HG02623 (cell line): ENCODE data around the gene PNMA6E.
"Not testable (repeated sequence)": the region's sequence is repeated elsewhere in the genome, so short reads cannot be mapped to it uniquely, and the experiment has no call there.

ENCODE experiments used
- ATAC-seq: cut with Tn5 transposase; IDR thresholded peaks from one replicate; pipeline ENCODE4 v1.9.1; 2021; ENCODE audit warnings: moderate library complexity; ENCODE audit not compliant: unreplicated experiment

Gene PNMA6E

DNA sequence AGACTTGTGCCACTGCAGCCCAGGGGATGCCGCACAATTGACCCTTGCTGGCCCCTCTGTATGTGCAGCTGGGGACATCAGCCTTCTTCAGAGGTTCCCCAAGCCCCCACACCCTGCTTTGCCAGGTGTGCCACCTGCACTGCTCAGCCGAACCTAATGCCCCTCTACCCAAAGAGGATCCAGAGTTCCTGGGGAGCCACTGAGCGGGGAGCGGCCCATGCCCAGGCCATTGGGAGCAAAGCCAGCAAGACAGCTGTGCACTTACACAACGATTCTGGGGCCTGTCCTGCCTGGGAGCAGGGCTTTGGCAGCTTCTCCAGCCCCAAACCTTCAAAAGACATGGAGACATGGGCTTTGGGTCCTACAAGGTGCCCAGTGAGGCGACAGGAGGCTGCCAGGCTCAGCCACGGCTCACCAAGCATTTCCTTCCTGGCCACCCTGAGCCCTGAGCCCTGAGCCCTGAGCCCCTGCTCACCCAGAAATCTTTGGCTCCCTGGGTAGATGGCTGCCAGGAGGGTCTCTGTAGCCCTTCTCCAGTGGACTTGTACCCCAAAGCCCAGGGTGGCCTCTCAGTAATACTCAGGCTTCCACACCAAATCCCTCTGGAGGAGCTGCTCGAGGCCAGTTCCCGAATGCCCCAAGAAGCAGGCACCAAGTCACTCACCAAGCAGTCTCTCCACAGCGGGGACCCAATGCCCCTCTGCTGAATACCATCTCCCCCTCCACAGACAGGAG, 13.0 kb downstream of the PNMA6E start:
- ATAC-seq, result no peak

DNA sequence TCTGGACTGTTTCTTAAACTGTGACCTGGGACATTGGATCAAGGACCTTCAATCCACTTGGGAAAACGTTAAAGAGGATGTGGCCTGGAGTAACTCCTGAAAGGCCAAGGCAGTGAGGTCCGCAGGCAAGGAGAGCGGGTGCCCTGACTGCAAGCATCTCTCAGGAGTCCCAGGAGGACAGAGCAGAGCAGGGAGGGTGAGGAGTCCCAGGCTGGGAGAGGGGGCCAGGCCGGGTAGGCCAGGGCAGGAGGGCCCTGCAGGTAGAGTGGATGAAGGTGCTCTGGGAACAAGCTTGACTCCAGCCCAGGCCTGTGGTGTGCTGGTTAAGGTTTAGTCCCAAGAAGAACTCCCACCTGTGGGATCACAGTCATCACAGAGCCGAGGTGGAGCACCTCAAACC, 13.8 kb downstream of the PNMA6E start:
- ATAC-seq, result no peak

DNA sequence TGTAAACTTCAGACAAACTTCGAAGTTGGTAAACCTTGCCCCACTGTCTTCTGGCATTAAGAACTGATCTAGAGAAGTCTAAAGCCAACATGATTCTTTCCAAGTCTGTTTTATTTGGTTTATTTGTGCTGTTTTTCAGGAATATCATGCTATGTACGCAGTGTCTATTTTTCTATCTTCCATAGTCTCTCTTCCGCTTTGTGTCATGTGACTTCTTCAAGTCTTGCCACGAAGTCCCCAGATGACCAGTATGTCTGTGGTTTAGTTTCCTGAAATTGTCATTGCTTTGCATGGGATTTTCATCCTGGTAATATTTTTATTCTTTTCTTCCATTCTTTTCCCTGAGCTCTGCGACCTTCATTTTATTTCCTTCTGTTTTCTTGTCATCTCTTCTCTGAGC, 15.1 kb downstream of the PNMA6E start:
- no peak for ATAC-seq

DNA sequence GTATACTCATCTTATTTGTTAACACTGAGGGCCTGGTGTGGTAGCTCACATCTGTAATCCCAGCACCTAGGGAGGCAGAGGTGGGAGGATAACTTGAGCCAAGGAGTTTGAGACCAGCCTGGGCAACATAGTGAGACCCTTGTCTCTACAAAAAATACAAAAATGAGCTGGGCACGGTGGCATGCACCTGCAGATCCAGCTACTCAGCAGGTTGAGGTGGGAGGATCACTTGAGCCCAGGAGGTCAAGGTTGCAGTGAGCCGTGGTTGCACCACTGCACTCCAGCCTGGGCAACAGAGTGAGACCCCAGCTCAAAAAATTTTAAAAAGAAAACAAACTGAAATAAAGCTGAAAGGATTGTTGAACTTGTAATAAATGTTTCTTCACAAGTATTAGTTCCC, 16.2 kb downstream of the PNMA6E start:
- ATAC-seq, result not testable (repeated sequence)

DNA sequence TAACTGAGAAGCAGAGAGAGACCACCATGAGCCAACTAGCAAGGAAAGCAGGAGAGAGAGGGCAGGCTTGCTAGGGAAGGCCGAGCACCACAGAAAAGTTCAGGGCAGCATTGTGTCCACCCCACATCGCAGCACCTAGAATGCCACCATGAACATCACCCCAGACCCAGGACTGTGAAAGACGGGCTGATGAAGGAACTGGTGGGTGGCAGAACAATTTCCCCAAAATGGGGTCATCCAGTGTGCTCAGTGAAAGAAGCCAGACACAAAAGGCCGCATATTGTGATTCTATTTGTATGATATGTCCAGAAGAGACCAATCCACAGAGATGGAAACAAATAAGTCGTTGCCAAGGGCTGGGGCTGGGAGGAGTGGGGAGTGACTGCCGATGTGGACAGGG, 16.8 kb downstream of the PNMA6E start:
- no peak for ATAC-seq

DNA sequence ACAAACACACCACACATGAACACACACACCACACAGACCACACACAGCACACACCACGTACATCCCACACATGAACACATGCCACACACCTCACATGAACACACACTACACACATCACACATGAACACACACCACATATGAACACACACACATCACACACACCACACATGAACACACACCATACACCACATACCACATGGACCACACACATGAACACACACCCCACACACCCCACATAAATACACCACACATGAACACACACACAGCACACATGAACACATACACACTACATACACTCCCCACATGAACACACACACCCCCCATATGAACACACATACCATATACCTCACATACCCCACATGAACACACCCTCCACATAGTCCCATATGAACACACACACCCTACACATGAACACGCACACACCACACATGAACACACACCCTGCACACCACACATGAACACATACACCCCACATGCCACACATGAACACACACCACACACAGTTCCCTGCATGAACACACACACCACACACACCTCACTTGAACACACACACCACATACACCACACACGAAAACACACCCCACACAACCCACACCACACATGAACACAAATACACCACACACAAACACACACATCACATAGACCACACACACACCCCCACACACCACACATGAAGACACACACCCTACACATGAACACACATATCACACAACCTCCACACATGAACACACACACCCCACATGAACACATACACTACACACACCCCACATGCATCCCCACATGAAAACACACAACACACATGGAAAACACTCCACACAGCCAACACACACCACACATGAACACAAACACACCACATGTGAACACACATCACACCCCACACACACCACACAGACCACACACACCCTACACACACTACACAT, 18.3 kb downstream of the PNMA6E start:
- ATAC-seq, result no peak

DNA sequence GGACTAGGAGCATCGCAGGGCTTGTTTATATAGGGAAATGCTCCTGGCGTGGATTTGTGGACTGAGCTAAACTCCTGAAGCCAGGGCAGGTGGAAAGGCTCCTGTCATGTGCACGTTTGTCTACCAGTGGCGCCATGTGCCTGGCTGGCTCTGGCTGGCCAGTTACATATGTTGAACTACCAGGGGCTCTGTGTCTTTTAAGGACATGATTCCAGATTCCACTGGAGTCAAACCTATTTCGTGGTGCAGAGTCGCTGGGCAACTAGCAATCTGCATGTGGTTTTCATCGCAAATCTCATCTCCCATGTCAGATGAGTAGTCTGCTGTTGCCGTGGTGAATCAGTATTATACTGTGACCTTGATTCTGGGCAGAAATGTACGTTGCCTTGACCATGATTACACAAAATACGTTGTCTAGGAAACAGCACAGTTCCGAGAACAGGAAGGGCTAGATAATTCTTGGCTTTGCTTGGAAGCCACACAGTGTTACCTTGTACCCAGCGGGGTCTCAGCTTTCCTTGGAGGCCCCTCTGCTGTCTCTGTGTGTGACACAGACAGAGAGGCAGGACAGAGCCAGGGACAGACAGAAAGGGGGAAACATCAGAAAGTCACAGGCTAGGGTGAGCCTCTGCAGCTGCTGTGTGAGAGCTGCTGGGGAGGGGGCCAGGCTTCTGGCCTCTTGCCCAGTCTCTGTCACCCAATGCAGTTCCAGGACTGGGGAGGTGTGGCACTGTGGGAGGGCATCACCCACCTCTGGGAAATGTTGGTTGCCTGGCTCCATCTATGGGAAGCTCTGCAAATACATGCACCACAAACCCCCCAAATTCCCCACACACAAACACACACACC, 19.2 kb downstream of the PNMA6E start:
- ATAC-seq, result no peak

DNA sequence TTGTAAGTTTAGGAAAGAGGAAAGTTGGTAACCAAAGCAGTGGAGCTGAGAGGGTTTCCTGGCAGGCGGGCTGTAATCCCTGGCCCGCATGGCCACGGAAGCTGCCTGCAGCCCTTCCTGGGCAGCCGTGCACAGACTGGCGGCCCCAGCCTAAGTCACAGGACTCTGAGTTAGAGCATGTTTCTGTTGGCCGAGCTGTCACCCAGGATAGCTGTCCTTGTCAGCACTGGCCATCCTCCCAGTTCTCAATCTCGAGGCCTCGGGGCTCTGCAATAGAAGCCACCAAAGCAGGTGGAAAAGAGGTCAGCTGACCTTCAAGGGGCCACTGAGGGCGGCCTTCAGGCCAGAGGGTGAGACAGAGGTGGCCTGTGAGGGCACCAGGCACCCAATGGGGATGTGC, 20.5 kb downstream of the PNMA6E start:
- ATAC-seq, result no peak

DNA sequence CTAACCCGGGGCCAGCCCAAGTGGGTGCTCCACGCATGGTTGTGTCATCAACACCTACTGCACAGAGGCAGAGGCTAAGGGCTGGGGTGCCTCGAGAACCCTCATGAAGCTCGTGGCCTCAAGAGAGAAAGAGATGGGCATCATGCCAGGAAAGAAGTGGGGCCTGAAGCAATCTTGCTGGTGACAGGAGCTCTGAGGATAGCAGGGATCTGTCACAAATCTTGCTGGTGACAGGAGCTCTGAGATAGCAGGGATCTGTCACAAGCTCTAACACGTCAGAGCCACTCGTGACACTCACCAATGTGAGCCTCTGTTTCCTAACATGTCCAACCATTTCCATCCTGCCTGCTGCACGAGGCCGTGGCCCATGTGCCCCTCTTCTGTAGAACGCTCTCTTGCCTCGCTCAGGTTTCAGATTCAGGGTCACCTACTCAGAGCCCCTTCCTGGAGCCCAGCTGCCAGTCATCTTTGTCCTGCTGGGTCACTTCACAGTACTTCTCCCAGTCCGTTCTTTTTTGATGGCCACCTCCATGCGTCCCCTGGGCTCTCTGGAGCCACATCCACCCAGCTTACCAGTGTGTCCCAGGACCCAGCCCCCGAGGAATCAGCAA, 21.1 kb downstream of the PNMA6E start:
- ATAC-seq, result no peak

DNA sequence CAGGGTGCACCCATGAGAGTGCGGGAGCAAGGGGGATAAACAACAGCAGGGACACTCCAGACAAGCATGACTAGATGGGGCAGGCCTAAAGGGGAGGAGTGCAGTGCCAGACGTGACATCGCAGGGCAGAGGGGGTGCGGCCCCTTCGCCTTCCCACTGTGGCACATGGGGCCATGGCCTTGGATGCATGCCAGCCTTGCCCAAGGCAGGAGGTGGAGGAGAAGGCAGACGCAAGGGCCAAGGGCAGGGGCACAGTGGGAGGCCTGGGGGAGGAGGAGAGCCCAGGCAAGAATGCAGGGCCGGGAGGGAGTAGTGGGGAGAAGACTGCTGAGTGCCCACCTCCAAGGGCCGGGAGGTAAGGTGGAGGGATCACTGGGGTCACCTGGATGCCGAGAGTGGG, 21.6 kb downstream of the PNMA6E start:
- no peak for ATAC-seq

DNA sequence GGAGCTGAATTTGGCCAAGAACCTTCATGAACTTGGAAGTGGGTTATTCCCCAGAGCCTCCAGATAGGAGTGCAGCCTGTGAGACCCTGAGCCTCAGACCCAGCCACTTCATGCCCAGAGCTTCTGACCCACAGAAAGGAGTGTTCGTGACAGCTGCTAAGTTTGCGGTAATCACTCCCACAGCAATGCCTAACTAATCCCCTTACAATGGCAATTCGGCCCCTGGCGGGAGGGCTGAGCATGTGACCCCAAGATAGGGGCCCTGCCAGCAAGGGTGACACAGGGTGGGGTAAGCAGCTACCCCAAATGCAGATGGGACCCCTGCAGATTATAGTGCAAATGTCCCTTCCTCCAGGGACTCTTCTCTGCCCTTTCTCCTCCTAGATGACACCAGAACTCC, 22.5 kb downstream of the PNMA6E start:
- no peak for ATAC-seq

DNA sequence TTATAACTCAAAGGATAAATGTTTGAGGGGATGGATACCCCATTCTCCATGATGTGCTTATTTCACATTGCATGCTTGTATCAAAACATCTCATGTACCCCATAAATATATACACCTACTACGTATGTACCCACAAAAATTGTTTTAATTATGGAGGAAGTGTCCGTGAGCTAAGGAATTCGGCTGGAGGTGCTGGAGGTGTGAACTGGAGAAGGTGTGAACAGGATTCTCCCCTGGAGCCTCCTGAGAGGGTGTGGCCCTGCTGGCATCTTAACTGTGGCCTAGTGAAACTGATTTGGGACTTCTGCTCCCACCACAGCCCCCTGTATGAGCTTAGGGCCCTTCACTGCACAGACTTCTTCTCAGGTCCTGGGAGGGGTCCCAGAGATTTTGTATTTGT, 23.4 kb downstream of the PNMA6E start:
- ATAC-seq, result no peak

DNA sequence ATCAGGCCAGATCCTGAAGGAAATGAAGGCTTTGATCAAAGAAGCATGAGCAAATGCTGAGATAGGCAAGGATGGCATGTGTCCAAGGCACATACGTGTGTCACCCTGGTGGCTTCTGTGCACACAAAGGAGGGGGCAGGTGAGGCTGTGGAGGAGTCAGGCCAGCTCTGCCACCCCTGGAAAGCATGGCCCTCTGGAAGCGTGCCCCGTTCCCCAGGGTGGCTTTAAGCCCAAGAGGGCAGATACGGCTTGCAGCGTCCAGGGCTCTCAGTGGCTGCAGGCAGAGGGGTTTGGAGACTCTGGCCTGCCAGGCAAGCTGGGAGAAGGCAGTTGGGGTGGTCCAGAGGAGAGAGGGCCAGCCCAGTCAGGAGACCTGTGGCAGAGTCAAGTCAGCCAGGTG, 25.6 kb downstream of the PNMA6E start:
- no peak for ATAC-seq

DNA sequence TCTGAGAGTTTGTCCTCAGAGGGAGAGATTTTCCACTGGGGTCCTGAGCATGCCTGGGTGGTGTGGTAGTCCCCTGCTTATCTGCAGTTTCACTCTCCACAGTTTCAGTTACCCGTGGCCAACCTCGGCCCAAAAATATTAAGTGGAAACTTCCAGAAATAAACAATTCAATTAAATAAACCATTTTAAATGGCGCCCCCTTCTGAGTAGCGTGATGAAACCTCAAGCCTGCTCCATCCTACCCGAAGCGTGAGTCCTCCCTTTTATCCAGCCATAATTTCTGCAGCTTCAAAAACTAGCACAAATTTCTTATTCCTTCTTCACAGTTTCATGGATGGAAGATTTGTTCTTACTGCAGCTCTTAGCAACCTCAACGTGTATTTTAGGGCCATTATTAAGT, 26.7 kb downstream of the PNMA6E start:
- no peak for ATAC-seq

DNA sequence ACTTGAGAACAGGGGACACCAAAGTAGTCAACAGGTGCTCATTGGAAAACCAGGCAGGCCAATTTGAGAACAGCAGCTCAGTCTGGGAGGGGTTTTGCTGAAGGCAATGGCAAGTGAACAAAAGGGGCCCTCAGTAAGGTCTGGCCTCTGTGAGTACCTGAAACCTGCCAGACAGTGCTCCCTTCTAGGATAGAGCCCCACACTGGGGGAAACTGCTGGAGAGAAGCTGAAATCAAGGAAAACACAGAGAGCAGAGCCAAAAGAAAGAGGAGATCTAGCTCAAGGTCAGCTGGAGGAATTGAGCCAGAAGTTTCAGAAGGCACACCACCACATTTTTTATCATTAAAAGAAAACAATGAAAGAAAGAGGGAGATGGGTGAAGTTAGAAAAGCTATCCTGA, 28.2 kb downstream of the PNMA6E start:
- no peak for ATAC-seq

DNA sequence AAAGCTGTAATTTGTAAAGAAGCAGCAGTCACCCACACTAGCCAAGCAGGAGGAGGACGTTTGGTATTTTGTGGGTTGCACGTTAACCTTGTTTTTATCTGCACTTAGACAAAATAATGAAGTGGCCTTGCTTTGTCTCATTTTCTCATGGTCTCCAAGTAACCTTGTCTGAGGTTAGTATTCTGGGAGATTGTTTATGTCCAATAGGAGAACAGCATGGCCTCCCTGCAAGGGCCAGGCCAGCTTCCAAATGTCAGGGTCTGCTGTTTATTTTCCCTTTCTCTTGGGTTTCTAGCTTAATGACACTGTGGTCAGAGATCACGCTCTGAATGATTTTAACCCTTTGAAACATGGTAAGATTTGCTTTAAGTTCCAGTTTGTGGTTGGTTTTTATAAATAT, 29.9 kb downstream of the PNMA6E start:
- ATAC-seq, result no peak

DNA sequence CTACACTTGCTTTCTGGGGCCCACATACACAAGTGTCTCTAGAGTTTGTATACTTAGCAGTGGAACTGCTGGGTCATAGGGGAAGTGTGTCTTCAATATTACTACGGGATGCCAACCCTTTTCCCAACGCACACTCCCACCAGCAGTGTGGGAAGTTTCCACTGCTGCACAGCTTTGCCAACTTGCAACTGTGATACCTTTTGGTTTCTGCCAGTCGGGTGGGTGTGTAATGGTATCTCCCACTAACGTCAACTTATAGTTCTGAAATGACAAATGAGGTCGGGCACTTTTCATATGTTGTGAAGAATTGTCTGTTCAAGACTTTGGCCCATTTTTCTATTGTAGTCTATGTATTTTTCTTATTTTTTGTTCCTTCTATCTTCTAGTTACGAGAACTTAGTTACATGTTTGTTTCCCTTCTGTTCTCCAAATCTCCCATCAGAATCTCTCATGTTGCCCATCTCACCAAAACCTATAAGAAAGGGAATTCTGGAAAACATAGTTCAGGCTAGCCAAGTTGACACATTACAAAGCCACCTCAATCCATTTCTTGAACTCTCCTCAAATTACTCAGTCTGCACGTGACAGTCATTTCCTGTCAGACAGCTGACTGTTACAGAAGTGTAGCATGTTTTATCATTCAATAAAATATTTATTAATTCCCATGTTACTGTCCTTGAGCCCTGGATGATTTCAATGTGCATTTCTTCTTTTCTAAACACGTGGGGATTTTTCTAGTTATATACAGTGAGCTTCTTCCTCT, 30.7 kb downstream of the PNMA6E start:
- no peak for ATAC-seq

DNA sequence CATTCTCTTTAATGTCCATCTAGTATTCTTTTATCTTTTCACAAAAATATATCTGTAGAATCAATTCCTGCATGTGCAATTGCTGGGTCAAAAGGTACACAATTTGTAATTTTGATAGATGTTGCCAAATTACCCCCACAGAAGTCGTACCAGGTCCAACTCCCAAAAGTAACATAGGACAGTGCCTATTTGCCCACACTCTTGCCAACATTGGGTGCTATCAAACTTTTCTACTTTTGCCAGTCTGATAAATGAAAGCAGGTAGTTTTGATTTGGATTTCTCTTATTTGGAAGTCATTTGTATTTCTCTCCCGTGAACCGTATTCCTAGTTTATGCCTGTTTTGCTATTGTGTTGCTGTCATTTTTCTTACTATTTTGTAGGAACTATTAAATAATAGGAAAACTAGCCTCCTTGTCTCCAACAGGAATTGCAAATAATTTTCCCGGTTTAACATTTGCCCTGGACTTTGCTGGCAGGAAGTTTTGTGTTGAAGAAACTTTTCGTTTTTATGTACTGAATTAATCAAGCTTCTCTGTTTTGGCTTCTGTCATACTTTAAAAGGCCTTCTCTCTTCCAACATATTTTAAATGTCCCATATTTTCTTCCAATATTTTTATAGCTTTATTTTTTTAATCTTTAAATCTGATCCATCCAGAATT, 34.1 kb downstream of the PNMA6E start:
- no peak for ATAC-seq

DNA sequence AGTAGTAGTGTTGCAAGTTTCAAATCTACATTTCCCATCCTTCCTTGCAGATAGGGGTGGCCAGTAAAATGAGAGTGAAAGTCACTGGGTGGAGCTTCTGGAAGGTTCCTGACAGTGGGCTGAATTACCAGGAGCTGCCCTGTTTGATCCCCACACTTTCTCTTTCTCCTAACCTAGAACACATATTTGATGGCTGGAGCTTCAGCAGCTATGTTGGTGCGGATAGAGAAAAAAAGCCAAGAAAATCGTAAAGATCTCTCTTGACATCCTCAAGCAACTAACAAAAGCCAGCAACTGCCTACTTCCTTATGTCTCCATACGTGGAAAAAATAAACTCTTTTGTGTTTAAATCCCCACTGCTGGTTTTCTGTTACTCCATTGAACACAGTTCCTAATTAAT, 35.0 kb downstream of the PNMA6E start:
- no peak for ATAC-seq

DNA sequence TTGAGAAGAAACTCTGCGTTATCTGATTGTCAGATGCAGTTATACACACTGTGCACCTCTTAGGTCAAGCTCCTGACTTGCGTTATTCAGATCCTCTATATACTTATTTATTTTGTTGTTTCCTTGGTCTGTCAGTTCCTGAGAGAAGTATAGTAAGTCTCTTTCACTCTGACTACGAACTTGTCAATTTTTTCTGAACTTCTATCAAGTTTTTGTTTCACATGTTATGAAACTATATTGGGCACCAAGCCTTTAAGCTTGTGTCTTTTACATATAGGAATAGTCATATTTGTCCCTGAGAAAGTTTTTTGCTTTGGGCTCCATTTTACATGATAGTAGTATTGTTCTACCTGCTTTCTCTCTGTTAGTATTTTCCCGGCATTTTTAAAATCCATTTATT, 35.5 kb downstream of the PNMA6E start:
- ATAC-seq, result no peak
